Gastroesophageal sphincter (tissue), 3 donors: ENCODE data around the gene GOLGA5.

Experiments used
- POLR2A ChIP-seq, 2 donors: fragments of 450-650 bp; IDR thresholded peaks; one replicate each; pipeline ENCODE4 v1.6.1; 2017; ENCODE audit warnings: antibody characterized with exemption in 2 of 2, mild to moderate bottlenecking in 2 of 2, moderate library complexity in 1 of 2
- POLR2AphosphoS5 ChIP-seq: sonication (generic); formaldehyde crosslinking; IDR thresholded peaks from one replicate; pipeline ENCODE4 v1.6.1; 2017; ENCODE audit warnings: antibody characterized with exemption
- TF ChIP-seq, protein P1 (sequence below), 4 experiments: fragments of 200-600 bp in 2 of 4; fragments of 450-650 bp in 2 of 4; sonication (generic) in 1 of 4; IDR thresholded peaks; one replicate each; pipeline ENCODE4 v1.5.1; 2017 to 2019; ENCODE audit warnings: antibody characterized with exemption in 4 of 4, mild to moderate bottlenecking in 2 of 4, moderate library complexity in 2 of 4

DNA sequence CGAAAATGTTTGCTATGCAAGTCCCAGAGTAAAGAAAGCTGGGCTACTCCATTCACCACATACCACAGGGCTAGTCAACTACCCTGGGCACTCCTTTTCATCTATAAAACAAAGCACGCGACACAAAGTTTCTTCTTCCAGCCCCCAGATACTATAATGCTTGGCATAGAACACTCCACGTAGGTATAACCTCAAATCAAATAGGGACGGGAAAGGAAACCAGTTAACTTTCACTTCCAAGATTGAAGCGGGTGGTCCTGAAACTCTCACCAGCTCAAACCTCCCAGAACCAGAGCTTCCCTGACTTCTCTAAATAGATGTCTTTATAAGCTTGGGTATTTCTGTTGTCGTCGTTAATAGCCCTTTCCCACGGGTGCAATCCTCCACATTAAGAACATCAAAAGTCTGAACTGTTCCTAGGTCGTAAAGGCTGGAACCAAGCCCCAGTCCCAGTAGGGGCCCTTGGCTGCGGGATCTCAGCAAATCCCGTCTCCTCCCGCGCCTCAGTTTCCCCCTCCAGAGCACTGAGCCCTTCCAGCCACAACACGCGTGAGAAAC lies 46.3 kb upstream of the GOLGA5 start:
- TF ChIP-seq POLR2AphosphoS5, result no peak
- no peak for TF ChIP-seq POLR2A (IDR thresholded peaks at IDR 0.05)
- TF ChIP-seq, protein P1, sequence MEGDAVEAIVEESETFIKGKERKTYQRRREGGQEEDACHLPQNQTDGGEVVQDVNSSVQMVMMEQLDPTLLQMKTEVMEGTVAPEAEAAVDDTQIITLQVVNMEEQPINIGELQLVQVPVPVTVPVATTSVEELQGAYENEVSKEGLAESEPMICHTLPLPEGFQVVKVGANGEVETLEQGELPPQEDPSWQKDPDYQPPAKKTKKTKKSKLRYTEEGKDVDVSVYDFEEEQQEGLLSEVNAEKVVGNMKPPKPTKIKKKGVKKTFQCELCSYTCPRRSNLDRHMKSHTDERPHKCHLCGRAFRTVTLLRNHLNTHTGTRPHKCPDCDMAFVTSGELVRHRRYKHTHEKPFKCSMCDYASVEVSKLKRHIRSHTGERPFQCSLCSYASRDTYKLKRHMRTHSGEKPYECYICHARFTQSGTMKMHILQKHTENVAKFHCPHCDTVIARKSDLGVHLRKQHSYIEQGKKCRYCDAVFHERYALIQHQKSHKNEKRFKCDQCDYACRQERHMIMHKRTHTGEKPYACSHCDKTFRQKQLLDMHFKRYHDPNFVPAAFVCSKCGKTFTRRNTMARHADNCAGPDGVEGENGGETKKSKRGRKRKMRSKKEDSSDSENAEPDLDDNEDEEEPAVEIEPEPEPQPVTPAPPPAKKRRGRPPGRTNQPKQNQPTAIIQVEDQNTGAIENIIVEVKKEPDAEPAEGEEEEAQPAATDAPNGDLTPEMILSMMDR (IDR thresholded peaks at IDR 0.05), result no peak
